Peyer's patch (tissue), 4 donors: ENCODE data around the gene ZSWIM5. TPM values are rescaled to one million over a fixed set of nuclear protein-coding genes. Genes with fewer than 3 reads are reported as not detected.
A peak's percentile ranks its signal among the peaks of the same experiment; 100 is the strongest.

Experiments
- DNase-seq, 3 donors: peaks; one replicate each; pipeline ENCODE4 v3.0.0-alpha.2; 2017 to 2019
- H3K27ac ChIP-seq, 4 donors: fragments of 200-600 bp; sonication (generic); one replicate each; pipeline ENCODE4 v1.5.1; 2016 to 2019
- H3K27me3 ChIP-seq, 2 donors: fragments of 200-600 bp; sonication (generic); one replicate each; pipeline ENCODE4 v1.5.1; 2019
- H3K36me3 ChIP-seq, 3 donors: fragments of 200-600 bp; sonication (generic); one replicate each; pipeline ENCODE4 v1.5.1; 2016 to 2019
- H3K4me1 ChIP-seq, 4 donors: fragments of 200-600 bp; sonication (generic); one replicate each; pipeline ENCODE4 v1.5.1; 2016 to 2019
- H3K4me3 ChIP-seq, 4 donors: fragments of 200-600 bp; sonication (generic); 1 replicate in 3 of 4; 2 replicates in 1 of 4; pipeline ENCODE4 v1.5.1; 2016 to 2019; ENCODE audit warnings: mild to moderate bottlenecking in 1 of 4
- H3K9me3 ChIP-seq, 4 donors: fragments of 200-600 bp; sonication (generic); one replicate each; pipeline ENCODE4 v1.5.1; 2016 to 2019; ENCODE audit warnings: mild to moderate bottlenecking in 1 of 4
- CTCF ChIP-seq, 6 experiments: fragments of 450-650 bp in 4 of 6; fragments of 200-600 bp in 2 of 6; sonication (generic) in 1 of 6; IDR thresholded peaks; one replicate each; pipeline ENCODE4 v1.5.1; 2017 to 2019; ENCODE audit warnings: antibody characterized with exemption in 6 of 6, mild to moderate bottlenecking in 3 of 6, moderate library complexity in 1 of 6
- POLR2A ChIP-seq, 2 donors: fragments of 450-650 bp; IDR thresholded peaks; one replicate each; pipeline ENCODE4 v1.5.1; 2017; ENCODE audit warnings: antibody characterized with exemption in 2 of 2, mild to moderate bottlenecking in 2 of 2, moderate library complexity in 2 of 2
- total RNA-seq, 4 donors: library from RNA; depleted of rRNA; stranded (reverse); fragments of >200 nt; gene quantifications; one replicate each; pipeline ENCODE4 v1.1.0, GENCODE V29; 2016

Gene ZSWIM5
- total RNA-seq, 4 donors from 2014 or later, result 8.3 to 16.5 (median 13.4) TPM

- TF ChIP-seq POLR2A (IDR thresholded peaks at IDR 0.05) (no peak), CTCF (IDR thresholded peaks at IDR 0.05) (no peak)
Observed at GRCh38 chr1:45012639-45013278, 193.6 kb downstream of the ZSWIM5 start.

GRCh38 chr1:45011837-45012638 lies 194.4 kb downstream of the ZSWIM5 start, which contains the start of gene UROD:
Gene UROD, plus strand, starts transcription at chr1:45012254. Its CDS starts 12 bp downstream, at chr1:45012266.
- peak; percentile 87 to 97 (median 95) for DNase-seq
- Histone ChIP-seq H3K9me3 (no peaks in the 10 kb centered on the region), H3K27me3 (no peaks in the 10 kb centered on the region), H3K27ac (peak within 1 kb of the TSS; percentile 80 to 88 (median 88)), H3K4me1 (peaks cover 5 to 43% (median 25%) of the 10 kb centered on the region in 4 donors), H3K36me3 (peaks cover 0 to 34% (median 0%) of the 10 kb centered on the region in 3 donors), H3K4me3 (peak within 1 kb of the TSS; percentile 82 to 92 (median 86))
- TF ChIP-seq POLR2A (IDR thresholded peaks at IDR 0.05) (peak; percentile 31 to 53), CTCF (IDR thresholded peaks at IDR 0.05) (no peak)

More at GRCh38 chr1:45012639-45013278, 193.6 kb downstream of the ZSWIM5 start:
- peak overlapping the region; percentile 82 to 92 (median 86) for H3K4me3 ChIP-seq
- DNase-seq, result peak; percentile 53 to 75 (median 73)
- peak overlapping the region; percentile 80 to 88 (median 88) for H3K27ac ChIP-seq
- H3K36me3 ChIP-seq, result peaks cover 0 to 27% (median 0%) of the 10 kb centered on the region in 3 donors
- no peaks in the 10 kb centered on the region for H3K27me3 ChIP-seq
- peaks cover 5 to 43% (median 25%) of the 10 kb centered on the region in 4 donors for H3K4me1 ChIP-seq
- H3K9me3 ChIP-seq, result no peaks in the 10 kb centered on the region

GRCh38 chr1:45010855-45011811 lies 195.3 kb downstream of the ZSWIM5 start, which contains the start of gene HECTD3:
Gene HECTD3, minus strand, starts transcription at chr1:45011324. Its CDS starts 67 bp downstream, at chr1:45011257.
- Histone ChIP-seq H3K4me3 (peak within 1 kb of the TSS; percentile 82 to 92 (median 86)), H3K27ac (peak within 1 kb of the TSS; percentile 80 to 88 (median 88)), H3K27me3 (no peaks in the 10 kb centered on the region), H3K4me1 (peaks cover 5 to 43% (median 25%) of the 10 kb centered on the region in 4 donors), H3K9me3 (no peaks in the 10 kb centered on the region), H3K36me3 (peaks cover 0 to 43% (median 0%) of the 10 kb centered on the region in 3 donors)
- TF ChIP-seq POLR2A (IDR thresholded peaks at IDR 0.05), result peak; percentile 72
- TF ChIP-seq CTCF (IDR thresholded peaks at IDR 0.05), result peak in 1 of 6 experiments; percentile 12
- peak; percentile 86 to 94 (median 90) for DNase-seq

GRCh38 chr1:45009956-45010854 lies 196.2 kb downstream of the ZSWIM5 start:
- peak in 2 of 3 donors; percentile 83 to 88 for DNase-seq
- peak overlapping the region; percentile 80 to 88 (median 88) for H3K27ac ChIP-seq
- no peaks in the 10 kb centered on the region for H3K27me3 ChIP-seq
- peaks cover 5 to 43% (median 25%) of the 10 kb centered on the region in 4 donors for H3K4me1 ChIP-seq
- no peaks in the 10 kb centered on the region for H3K9me3 ChIP-seq
- H3K36me3 ChIP-seq, result peaks cover 0 to 52% (median 0%) of the 10 kb centered on the region in 3 donors
- TF ChIP-seq POLR2A (IDR thresholded peaks at IDR 0.05), result peak; percentile 25 to 32
- TF ChIP-seq CTCF (IDR thresholded peaks at IDR 0.05), result no peak
- H3K4me3 ChIP-seq, result peak overlapping the region; percentile 82 to 92 (median 86)
